HG03521 (cell line): ENCODE results near the gene KLHL30.

Source experiments
- ATAC-seq: cut with Tn5 transposase; IDR thresholded peaks from one replicate; pipeline ENCODE4 v1.9.1; 2021; ENCODE audit warnings: mild to moderate bottlenecking, moderate library complexity; ENCODE audit not compliant: unreplicated experiment

Gene KLHL30

GRCh38 chr2:238130111-238130695 lies 8.3 kb upstream of the KLHL30 start:
- no peak for ATAC-seq

GRCh38 chr2:238130696-238131628 lies 7.5 kb upstream of the KLHL30 start:
- ATAC-seq, result no peak

- no peak for ATAC-seq
These were observed 6.6 kb upstream of the KLHL30 start for GRCh38 chr2:238131761-238132462.

DNA sequence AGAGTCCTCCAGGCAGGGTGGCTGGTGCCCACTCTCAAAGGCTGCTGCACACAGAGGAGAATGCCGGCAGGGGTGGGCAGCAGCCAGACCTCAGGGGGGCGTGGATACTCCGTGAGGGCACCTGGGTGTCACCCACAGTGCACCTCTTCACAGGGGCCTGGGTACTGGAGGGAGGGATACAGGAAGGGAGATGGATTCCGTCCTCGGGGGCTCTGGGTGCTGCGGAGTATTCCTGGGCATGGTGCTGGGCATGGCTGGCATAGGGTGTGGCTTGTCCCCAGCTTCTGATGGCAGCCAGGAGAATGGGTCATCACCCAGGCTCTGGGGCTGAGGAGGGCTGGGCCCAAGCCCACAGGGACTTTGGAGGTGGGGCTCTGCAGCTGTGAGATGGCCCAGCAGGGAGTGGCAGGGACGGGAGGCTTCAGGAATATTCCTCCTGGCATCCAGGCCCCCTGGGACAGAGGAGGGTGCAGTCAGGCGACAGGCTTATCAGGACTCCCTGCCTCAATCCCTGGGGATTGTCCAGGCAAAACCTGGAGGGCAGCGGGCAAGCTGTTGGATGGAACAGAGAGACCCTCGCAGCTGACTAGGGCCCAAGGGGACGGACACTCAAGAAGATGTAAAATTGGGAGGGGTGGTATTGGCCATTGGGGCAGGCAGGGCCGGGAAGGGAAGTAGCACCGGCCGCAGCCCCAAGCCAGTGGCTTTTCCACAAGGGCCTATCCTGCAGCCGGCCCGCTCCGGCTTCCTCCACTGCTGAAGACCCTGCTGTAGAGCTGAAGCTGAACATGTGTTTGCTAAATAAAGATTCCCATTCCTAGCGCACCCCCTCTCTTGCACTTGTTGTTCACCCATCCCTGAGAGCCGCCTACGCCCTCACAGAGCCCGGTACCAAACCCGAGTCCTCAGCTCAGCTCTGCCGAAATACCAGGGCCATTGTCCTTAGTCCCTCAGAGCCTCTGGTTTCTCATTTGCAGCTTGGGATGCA lies 5.7 kb upstream of the KLHL30 start:
- ATAC-seq, result no peak

DNA sequence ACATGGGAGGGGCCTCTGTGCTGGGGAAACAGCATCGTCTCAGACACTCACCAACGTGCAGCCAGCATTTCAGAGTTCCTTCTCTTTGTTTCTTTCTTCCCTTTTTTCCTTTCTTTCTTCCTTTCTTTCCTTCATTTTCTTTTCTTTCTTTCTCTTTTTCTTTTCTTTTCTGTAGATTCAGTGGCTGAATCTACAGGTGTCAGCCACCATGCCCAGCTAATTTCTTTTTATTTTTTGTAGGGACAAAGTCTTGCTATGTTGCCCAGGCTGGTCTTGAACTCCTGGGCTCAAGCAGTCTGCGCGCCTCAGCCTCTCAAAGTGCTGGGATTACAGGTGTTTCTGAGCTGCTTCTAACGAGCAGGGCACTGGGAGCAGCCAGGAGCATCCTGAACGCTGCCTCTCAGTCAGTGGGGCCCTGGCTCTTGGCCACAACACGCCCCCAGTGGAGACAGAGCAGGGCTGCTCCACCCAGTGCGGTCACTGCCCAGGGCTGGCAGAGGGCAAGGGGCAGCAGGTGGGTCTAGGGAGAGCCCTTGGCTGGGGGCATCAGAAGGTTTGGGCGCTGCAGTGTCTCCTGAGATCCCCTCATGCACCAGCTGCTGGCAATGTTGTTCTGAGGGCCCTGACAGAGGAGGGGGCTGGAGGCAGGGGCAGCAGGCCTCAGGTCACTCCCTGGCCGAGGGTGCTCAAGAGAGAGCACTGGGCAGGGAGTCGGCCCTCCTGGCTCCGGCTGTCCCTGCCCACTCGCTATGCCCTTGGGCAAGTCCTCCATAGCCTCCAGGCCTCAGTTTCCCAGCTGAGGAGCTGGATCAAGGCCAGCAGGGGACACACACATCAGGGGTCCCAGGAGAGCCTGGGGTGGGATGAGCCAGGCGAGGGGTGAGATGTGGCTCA lies 4.7 kb upstream of the KLHL30 start:
- no peak for ATAC-seq

DNA sequence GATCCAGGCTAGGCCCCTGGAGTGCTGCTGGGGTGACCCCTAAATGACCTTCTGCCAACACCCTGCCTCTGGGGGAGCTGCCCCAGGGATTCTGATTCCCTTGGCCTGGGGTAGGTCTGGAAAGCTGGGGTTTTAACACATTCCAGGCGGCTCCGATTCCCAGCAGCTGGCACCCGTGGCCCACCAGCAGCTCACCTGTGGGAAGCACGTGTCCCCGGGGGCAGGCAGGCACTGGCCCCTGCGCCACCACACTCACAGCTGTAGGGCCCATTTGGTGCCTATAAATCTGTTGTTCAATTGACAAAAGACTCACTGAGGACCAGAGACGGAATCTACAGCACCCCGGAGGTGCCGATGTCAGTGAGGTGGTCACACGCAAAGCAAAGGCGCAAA lies 4.1 kb upstream of the KLHL30 start:
- ATAC-seq, result no peak

- no peak for ATAC-seq
These were observed 2.8 kb upstream of the KLHL30 start for GRCh38 chr2:238135601-238136150.

DNA sequence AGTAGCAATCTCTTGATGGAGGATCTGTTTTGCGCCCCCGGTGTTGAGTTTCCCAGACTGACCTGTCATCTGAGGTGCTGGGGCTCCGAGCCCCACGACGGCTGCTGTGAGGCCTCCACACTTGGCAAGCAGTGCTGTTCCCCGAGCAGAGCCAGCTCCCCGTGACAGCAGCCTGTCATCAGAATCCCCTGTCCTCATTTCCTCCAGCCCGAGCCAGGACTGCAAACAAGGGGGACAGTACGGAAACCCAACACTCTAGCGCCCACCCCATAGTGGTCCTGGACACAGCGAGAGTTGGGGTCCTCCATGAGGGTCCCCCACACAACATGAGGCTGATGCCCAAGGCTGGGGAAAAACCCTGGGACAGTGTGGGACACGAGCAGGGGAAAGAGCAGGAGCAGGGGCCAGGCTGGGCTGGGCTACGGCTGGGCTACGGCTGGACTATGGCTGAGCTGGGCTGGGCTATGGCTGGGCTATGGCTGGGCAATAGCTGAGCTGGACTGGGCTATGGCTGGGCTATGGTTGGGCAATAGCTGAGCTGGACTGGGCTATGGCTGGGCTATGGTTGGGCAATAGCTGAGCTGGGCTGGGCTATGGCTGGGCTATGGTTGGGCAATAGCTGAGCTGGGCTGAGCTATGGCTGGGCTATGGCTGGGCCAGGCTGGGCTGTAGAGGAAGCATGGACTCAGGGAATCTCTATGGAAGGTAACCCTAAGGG lies 1.5 kb upstream of the KLHL30 start:
- no peak for ATAC-seq

- no peak for ATAC-seq
These were observed 583 bp upstream of the KLHL30 start for GRCh38 chr2:238137885-238138284.

DNA sequence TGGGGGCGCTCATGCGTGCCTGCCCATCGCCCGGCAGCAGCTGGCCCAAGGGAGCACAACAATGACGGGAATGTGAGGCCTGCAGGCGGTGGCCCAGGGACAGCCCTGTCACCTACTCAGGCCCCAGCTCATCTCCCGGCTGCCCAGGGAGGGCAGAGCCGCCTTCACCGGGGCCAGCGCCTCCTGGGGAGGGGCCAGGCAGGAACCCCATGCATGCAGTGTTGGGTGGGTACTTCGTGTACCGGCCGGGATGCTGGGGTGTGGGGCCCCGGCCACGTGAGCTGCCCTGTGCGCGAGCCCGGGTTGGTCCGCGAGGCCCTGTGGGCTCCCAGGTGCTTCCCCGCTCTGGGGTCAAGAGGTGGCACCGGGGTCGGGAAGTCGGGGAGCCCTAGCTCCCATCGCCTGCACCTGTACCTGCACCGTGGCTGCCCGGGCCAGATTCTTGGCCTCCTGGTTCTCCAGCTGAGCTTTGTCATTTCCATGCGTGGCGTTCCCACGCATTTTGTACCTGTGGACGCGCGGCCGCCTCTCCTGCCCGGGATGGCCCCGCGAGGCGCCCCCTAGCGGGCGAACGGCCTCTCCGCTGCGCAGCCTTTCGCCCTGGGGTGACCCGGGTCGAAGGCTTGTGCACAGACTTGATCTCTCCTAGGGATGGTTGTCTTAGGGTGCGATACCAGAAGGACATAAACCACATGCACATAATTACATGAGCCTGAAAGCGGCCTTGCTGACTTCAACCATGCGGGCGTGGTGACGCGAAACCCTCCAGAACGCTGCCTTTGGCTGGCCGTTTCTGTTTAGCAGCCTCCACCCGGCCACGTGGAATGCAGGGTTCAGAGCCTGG lies 950 bp downstream of the KLHL30 start:
- ATAC-seq, result no peak

DNA sequence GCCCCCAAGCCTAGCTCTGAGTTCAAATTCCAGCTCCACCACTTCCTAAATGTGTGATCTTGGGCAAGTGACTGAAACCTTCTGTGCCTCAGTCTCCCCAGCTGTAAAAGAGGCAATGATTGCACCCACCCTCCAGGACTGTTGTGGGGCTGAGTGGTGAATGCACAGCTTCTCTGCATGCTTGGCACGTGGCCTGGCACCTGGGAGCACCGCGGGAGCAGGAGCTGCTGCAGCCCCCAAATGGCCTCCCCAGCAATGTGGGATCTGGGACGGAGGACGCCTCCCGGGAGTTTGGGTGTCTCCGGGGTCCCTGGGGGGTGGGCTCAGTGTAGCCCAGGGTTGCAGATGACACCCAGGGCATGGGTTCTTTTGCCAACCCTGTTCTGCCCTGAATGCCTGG lies 1.6 kb downstream of the KLHL30 start:
- ATAC-seq, result no peak

- no peak for ATAC-seq
These were observed 2.5 kb downstream of the KLHL30 start for GRCh38 chr2:238140721-238141540.

DNA sequence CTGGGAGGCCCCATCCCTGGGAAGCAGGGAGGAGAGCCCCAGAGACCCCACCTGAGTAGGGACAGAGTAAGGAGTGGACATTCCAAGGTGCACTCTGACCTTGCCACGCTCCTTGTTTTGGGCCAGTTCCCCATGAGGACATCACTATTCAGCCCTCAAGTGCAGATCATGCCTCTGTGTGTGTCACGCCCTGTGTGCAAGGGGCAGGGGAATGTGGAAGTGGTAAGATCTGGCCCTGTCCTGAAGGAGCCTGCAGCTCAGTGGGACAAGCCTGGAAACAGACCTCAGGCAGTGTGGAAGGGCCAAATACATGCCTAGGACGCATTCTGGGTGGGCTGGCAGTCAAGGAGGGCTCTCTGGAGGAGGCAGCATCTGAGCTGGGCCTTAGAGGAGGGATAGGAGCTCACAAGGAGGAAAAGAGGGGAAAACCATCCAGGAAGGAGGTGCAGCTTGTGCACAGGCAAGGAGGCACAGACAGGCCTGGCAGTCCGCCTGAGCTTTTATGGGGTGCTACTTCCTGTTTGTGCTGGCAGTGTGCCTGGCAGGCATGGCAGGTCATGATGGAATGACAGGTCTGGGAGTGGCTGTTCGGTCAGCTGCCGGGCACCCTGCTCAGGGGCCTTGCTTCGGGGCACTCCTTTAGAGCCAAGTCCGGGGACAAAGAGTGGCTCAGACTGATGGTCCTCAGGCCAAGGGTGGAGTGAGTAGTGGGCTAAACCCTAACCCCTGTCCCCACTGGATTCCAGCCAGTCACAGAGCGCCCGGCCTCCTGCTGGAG lies 3.3 kb downstream of the KLHL30 start:
- no peak for ATAC-seq

DNA sequence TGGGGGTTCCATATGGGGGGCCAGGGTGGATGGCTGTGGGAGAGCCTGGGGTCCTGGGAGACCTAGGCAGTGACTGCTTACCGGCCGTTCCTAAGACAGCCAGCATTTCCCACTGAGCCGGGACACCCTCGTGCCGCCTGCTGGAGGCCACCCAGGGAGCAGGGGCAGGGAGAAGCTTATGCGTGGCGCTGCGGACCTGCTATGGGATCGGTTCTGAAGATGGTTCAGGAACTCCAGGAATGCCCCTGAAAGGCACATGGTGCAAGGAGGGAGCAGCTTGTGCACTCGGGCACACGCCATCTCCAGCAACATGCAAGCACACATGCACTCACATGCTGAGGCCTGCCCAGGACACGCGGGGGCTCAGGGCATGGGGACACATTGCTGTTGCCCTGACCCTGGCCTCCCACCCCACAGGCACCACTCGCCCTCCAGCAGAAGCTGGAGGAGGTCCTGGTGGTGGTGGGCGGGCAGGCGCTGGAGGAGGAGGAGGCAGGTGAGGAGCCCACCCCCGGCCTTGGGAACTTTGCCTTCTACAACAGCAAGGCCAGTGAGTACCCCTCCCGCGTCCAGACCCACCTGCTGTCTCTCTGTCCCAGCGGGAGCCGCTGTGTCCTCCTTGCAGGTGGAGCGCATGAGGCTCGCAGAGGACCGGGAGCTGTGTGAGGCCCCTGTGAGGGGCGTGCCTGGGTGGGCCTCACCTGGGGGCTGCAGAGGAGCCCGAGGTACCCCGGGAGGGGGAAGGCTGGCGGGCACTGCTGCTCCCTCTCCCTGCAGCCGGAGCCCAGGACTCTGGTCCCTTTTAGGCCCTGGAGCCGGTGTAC lies 4.1 kb downstream of the KLHL30 start:
- no peak for ATAC-seq

GRCh38 chr2:238143239-238143951 lies 4.9 kb downstream of the KLHL30 start:
- ATAC-seq, result no peak
